HG03469 (cell line): ENCODE measurements around the gene NINJ2.

Experiments
- ATAC-seq: cut with Tn5 transposase; IDR thresholded peaks from one replicate; pipeline ENCODE4 v1.9.1; 2021; ENCODE audit warnings: mild to moderate bottlenecking, moderate library complexity, moderate number of reproducible peaks; ENCODE audit not compliant: unreplicated experiment

NINJ2 gene

DNA sequence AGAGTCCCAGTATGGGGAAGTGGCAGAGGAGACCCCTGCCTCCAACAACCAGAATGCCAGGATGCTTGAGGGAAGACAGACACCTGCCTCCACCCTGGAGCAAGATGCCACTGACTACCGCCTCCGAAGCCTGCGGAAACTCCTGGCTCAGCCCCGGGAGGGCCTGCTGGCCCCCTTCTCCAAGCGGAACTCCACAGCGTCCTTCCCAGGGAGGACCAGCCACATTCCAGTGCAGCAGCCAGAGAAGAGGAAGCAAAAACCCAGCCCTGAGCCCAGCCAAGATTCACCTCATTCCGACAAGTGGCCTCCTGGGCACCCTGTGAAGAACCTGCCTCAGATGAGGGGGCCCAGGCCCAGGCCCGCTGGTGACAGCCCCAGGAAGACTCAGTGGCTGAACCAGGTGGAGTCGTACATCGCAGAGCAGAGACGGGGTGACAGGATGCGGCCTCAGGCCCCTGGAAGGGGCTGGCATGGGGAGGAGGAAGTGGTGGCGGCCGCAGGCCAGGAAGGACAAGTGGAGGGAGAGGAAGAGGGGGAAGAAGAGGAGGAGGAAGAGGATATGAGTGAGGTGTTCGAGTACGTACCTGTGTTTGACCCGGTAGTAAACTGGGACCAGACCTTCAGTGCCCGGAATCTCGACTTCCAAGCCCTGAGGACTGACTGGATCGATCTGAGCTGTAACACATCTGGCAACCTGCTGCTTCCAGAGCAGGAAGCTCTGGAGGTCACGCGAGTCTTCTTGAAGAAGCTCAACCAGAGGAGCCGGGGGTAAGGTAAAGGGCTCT lies 109.8 kb downstream of the NINJ2 start:
- ATAC-seq = no peak

GRCh38 chr12:552466-552865 lies 110.8 kb downstream of the NINJ2 start:
- no peak for ATAC-seq

DNA sequence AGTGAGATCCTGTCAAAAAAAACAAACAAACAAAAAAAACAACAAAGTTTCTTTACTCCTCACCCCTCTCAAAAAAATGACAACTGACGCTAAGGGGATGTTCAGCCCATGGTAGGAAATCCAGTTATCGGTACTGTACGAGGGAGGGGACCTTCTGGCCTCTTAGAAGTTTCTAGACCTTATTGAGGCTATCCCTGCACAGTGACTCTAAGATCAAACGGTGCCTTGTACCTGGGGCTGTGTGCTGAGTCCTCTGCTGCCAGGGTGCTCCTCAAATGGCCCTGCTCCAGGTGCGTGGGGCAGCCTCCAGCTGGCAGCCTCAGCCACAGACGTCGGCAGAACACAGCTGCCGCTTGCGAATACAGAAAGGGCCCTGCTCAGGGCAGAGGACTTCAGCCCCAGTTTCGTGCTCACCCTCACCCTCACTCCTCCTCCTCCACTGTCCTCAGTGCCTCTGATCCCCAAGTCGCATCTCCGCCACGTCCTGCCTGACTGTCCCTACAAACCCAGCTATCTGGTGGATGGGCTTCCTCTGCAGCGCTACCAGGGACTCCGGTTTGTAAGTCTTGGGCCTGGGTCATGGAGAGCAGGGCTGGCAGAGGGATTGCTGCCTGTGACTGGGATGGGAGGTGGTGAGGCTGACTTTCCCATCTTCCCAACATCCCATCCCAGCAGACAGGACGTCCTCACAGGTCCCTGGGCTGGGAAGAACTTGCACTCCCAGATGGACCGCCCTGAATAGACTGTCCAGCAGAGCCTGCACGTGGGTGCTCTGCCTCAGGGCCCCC lies 112.6 kb downstream of the NINJ2 start:
- ATAC-seq = no peak

GRCh38 chr12:549476-550082 lies 113.7 kb downstream of the NINJ2 start:
- no peak for ATAC-seq

DNA sequence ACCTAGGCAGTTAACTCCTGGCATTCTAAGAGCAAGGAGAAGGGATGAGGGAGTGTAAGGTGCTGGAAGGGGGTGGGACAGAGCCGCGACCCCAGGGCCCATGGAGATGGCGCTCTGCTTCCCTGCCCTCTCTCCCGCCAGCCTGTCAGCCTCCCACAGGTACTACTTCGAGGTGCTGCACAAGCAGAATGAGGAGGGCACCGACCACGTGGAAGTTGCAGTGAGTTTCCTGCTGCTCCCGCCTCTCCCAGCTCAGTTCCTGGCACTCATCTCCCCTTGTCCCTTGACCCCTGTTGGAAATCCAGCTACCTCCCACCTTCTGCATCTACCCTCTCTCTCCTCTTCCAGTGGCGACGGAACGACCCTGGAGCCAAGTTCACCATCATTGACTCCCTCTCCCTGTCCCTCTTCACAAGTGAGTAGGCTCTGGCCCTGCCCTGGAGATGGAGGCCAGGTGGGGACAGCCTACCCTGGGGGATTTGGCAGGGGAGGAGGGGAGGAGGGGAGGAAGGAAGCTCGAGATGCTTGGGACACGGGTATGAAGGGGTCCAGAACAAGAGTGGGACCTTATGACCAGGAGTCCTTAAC lies 115.3 kb downstream of the NINJ2 start:
- no peak for ATAC-seq

GRCh38 chr12:546920-547845 lies 116.1 kb downstream of the NINJ2 start:
- ATAC-seq = no peak

DNA sequence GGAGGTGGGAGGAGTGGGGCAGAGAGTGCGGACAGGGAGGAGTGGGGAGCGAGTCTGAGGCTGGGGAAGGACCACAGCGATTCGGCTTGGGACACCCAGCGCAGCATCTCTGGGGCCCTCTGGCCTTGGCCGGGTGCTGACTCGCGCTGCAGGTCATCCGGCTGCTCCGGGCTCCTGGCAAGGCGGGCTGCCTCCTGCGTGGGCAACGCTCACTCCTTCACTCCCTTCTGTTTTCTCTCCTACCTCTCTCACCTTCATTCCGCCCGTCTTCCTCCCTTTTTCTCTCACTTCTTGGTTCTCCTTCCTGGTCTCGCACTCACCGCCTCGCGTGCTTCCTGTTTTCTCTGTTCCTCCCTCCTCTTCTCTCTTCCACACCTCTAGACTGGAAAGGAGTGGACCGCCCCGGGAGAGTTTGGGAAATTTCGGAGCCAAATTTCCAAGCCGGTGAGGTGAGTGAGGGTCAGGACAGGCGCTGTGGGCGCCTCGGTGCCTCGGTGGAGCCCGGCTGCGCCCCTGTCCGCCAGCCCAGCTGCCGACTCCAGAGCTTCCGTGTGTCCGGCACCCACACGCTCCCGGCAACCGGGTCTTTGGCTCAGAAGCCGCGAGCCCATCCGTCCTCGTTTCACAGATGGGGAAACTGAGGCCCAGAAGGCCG lies 116.9 kb downstream of the NINJ2 start:
- no peak for ATAC-seq

GRCh38 chr12:545835-546234 lies 117.4 kb downstream of the NINJ2 start:
- ATAC-seq = no peak

DNA sequence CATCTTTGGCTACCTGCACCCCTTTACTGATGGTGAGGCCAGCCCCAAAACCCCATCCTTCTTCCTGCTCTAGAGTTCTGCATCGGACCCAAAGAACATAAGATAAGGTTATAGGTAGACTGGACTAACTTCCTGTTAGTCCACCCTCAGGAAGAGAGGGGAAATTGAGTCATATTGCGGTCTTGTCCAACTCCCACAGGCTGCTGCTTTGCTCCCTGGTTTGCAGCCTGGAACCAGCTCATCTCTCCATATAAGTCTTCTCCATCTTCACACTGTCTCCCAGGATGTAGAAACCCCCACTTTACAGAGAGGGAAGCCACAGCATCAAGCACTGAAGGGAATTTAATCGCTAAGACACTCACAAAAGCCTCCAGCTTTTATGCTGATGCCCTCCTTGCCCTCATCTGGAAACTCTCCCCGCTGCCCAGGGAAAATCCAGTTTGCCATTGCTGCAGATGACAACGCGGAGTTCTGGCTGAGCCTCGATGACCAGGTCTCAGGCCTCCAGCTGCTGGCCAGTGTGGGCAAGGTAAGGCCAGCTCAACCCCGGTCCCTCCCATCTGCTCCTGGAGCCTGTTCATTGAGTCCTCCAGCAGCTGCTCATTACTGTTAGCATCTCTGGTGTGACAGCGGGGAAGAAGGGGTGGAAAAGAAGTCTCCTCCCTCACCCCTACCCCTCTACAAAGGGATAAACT lies 118.2 kb downstream of the NINJ2 start:
- ATAC-seq = no peak

- no peak for ATAC-seq
Measured at GRCh38 chr12:544142-544541, 119.1 kb downstream of the NINJ2 start.

DNA sequence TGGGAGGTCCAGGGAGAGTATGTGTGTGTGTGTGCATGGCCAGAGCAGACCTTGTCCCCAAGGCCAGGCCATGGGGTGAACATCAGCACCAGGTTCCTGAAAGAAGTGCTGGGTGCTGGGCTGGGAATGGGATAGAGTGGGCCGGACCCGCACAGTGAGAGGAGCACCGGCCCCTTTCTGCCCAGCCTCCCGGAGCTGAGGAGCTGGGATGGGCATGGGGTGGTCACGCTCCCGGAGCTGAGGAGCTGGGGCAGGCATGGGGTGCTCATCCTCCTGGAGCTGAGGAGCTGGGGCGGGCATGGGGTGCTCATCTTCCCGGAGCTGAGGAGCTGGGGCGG lies 120.2 kb downstream of the NINJ2 start:
- ATAC-seq = no peak

DNA sequence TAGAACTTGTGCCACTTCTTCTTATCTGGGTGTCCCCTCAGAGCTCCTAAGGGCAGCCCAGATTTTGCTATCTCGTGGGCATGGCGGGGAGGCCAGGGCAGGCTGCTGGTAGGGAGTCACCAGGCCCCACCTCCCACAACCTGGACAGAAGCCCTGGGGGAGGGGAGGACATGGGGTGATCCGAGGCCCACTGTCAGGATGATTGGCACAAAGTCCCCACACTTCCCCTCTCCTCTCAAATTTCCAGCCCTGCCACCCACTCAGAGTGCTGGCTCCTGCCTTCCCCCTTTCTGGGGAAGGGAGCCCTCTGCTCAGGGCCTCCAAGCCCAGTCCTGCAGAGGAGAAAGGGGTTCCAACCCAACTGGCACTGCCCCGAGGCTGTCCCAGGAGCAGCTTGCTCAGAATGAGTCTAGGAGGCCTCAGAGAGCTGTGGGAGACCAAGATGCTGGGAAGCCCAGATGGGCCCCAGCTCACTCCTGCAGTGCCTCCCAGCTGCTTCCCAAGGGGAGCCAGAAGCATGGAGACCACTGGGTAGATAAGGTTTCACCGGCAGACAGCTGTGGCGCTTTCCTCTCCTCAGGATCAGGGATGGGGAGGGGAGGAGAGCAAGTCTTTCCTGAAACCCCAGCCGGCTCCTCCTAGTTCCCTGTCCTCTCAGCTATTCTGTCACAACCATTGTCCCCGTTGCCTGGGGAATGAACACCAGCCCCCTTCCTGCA lies 120.7 kb downstream of the NINJ2 start:
- ATAC-seq = no peak

- ATAC-seq = no peak
Measured at GRCh38 chr12:541676-542324, 121.4 kb downstream of the NINJ2 start.

DNA sequence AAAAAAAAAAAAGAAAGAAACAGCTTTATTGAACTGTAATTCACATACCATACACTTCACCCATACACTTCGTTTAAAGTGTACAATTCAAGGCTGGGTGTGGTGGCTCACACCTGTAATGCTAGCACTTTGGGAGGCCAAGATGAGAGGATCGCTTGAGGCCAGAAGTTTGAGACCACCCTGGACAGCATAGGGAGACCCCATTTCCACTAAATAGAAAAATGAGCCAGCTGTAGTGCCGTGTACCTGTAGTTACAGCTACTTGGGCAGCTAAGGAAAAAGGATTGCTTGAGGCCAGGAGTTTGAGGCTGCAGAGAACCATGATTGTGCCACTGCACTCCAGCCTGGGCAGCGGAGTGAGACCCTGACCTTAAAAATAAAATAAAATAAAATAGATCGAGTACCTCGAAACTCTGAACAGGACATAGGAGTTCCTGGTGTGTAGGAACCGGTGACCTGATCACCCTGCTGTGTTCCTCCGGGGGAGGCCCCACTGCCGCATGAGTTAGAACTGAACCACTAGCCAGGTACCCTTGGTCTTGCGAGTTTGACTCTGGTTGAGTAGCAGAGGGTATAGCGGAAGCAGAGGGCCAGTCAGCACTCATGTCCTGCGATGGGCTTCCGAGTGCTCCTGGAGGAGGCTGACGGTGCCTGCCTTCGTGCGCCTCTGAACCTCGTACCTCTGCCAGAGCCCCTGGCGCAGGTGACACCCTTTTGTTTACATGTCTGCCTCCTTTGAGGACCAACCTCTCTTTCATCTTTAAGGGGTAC lies 123.5 kb downstream of the NINJ2 start:
- ATAC-seq = no peak

DNA sequence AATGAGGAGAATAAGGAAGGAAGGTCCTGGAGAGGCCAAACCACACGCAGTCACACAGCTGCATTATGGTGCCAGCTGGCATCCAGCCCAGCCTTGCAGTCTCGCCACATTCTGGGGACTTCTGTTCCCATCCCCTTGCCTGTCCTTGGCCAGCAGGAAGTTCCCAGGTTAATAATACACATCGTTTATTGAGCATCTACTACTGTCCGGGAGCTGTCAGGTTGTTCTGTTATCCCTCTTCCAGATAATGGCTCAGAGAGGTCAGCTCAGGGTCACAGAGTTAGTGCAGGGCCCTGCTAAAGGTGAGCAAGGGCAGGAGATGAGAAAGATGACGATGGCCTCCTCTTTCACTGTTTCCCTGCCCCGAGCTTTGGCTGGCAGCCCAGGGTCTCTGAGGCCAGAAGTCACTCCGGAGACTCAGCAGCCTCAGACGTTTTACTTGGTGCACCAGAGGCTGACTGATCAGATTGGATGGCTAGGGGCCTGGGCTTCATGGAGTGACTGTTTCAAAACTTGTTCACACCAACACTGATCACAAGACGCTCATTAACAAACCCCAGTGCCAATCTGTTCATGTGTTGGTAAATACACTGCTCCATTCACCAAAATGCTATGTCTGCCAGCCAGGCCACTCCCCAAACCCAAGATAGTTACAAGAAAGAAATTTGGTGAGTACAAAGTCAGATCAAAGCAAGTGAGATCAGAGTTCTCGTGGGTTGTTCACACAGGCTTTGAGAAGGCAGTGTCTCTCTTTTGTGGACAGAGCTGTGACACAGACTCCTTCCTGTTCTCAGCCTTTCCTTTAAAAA lies 124.3 kb downstream of the NINJ2 start:
- no peak for ATAC-seq

- ATAC-seq = no peak
Measured at GRCh38 chr12:537772-538171, 125.5 kb downstream of the NINJ2 start.

DNA sequence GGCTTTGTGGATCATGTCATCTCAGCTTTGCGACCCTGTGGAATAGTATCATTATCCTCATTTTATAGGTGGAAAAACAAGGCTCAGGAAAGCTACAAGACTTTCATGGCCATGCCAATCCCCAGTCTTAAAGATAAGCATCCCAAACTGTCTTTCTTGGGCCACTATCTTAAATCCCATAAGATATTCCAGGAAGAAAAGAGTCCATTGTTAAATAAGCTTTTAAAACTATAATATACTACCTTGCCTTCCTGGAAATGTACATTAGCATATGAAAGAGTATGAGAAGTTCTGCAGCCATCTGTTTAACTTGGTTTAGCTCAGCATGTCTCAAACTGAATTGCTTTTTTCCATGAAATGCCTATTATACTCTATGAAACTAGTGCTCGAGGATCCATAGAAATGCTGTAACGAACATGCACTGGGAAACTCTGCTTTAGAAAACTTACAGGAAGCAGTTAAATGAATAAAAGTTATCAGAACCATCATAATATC lies 126.4 kb downstream of the NINJ2 start:
- ATAC-seq = no peak
